GM21360 (cell line): ENCODE results near the gene RELCH.

Source experiments
- ATAC-seq: cut with Tn5 transposase; IDR thresholded peaks from one replicate; pipeline ENCODE4 v1.9.1; 2021; ENCODE audit warnings: mild to moderate bottlenecking, moderate library complexity; ENCODE audit not compliant: unreplicated experiment

The RELCH gene

DNA sequence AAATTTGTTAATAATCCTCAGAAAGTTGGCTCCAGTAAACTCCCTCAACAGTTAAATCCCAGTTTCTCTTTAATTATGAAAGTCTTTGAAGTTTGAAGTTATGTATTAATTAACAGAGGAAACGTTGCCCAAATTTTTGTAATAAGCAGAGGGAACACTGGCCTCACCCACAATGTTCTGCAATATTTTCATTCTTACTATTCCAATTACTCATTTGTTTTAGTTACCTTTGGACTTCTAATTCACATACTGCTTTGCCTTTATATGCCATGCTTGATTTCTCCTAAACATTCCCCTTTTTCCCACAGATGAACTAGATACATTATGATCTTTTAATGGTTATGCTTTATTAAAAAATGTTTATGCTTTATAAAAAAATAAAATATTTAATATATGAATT lies 61.3 kb downstream of the RELCH start:
- ATAC-seq, result no peak

DNA sequence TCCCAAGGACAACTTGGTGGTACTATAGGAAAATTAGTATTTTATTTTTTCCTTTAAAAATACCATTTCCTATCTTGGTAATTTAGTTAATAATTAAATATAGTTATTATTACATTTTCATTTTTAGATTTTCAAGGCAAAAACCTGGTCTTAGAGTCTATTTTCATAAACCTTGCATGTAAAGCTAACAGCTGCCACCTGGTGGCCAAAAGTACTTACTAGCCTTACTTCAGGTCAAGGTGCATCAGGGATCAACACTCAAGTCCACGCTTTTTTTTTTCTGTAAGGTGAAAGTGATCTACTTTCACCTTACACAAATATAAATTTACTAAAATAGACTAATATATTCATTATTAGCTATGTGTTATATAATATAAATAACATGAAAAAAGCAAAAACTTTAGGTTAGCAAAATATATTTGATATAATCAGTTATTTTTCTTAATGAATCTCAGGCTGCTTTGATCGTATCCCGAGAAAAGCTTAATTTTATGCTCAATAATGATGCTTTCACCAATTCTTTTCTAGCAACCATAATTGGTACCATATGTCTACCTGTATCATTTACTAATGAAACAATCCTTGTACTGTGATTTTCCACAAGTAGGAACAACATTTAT lies 62.5 kb downstream of the RELCH start:
- peak; percentile 68 for ATAC-seq

DNA sequence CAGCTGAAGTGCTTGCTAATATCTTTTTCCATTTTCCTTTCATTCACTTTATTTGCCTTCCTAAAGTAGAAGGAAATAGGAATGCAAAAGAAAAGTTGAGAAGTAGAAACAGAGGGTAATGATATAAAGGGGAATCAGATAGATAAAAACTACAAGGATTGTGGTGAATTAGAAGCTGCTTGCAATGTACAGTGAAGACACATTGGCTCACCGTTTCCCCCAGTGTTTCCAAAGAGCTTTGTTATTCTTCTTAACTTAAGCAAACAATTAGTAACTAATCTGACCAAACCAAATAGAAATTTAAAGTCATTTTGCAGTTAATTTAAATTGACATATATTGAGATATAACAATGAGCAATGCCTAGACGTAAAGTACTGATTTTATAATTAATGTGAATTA lies 63.4 kb downstream of the RELCH start:
- no peak for ATAC-seq

DNA sequence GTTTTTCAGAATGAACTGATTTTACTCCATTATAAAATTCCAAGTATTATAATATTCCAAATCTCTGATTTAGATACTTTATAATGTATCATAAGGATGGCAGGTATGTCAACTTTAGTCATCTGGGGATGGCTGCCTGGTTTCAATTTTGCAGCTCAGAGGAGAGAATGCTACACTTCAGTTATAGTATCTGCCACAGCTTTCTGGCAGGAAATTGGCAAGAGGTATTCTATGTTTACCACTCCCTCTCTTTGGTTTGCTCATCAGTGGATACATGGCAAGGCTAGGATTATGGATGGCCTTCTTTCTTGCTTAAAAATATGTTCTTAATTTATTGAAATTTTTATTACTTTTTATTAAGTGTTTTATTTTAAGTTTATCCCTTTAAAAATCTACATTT lies 71.0 kb downstream of the RELCH start:
- no peak for ATAC-seq

DNA sequence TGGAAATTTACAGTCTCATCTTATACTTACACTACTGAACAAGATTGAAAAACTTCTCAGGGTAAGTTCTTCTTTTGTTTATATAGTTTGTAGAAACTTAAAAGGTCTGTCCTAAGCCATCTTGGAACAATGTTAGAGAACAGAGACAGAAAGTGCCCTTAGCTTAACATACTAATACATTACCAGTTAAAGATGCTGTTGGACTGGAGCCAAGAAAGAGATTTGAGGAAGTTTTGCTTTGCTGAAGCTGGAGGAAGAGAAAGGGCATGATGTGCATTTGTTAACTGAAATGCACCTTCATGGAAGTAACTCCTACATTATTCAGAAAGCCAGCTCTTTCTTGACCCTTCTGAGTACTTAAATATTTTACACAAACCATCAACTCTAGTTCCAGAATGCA lies 71.6 kb downstream of the RELCH start:
- ATAC-seq, result no peak

DNA sequence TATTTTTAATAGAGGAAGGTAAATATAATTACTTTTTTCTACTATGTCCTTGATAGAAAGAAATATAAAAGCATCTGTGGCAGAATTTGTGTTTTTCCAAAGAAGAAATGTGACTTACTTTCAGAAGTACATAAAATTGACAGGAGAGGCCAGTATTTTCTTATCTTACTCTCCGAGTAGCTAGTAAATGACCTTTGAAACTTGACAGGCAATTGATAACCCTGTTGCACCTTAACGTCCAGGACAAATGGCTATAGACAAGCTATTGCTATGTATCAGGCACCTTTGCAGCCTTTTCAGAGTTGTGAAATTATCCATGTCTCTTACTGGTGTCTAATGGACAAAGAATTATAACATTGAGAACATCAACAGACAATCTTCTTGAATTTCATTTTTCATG lies 75.0 kb downstream of the RELCH start:
- ATAC-seq, result no peak

DNA sequence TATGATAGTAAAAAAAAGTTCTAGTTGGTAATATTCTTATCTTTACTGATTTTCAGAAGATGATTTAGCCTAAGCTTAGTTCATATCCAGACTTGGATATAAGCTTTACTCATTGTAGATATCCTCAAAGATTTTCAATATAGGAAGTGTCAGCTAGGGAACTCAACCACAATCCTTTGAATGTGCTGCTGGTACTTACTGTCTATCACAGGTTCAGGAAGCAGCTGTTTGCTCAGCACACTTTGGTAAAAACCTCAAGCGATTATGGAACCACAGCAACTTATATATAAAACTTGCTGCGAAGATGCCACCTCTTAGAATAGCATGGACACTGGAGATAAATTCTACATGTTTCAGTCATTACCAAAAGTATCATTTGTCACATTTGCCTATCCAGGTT lies 77.9 kb downstream of the RELCH start:
- ATAC-seq, result no peak

DNA sequence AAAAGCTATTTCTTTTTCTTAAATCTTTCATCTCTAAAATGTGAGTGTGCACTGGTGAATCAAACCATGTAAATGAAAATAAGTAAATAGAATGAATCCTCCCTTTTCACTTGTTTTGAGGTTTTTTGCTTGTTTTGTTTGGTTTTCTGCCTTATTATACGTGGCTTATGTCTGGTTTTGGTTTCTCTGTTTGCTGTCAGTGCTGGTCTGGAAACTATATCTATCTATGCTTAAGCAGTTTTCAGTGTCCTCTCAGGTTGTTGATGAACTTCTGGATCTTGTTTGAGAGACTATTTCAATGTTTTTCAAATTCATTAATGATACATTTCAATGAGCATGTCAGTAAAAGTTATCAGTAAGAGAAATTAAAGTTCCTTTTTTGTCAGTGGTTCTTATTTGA lies 90.0 kb downstream of the RELCH start:
- no peak for ATAC-seq

DNA sequence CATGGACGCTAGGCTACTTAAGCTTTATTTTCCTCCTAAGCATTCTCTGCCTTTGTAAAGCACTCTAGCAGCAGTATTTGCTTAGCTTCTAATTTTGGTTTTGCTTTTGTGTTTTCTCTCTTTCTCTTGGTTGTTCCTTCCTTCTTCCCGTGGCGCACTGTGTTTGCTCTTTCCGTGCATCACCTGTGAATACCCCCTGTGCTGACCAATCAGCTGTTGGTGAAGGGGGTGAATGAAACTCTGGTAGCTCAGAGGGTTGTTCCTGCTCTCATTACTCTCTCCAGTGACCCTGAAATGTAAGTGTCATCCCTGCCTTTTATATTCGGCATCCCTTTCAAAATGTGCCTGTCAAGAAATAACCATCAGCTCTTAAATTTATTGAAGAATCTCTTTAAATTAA lies 92.5 kb downstream of the RELCH start:
- no peak for ATAC-seq

DNA sequence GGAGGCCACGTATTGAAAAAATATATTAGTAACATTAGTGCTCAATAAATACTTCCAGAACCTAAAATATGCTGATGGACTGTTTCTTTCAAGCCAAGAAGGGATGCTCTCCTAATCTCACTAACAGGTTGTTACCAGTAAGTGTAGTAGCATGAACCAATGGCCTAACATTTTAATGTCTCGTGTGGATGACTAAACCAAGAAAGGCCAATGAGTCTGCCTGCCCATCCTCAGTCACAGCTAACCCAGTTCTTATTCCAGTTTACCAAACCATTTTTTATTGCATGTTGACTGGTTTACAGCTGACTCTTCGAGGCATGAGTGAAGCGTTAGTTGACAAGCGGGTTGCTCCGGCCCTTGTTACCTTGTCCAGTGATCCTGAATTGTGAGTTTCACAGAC lies 93.0 kb downstream of the RELCH start:
- ATAC-seq, result no peak

DNA sequence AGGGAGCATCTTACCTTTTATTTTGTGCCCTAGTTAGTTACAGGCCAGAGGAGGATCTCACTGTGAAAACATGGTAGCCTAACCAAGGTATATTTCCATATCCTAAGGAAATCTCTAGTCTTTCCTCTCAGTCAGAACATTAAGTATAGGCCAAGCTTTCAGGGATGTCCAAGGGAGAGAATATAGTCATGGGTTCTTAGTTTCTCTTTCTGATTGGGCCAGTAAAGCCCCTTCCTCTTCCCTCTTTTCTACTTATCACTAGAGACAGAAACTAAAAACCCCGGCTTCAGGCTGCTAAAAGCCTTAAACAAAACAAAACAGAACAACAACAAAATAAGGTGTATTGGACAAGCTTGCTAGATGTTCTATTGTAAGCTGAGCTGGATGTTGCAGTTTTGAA lies 93.7 kb downstream of the RELCH start:
- ATAC-seq, result no peak

DNA sequence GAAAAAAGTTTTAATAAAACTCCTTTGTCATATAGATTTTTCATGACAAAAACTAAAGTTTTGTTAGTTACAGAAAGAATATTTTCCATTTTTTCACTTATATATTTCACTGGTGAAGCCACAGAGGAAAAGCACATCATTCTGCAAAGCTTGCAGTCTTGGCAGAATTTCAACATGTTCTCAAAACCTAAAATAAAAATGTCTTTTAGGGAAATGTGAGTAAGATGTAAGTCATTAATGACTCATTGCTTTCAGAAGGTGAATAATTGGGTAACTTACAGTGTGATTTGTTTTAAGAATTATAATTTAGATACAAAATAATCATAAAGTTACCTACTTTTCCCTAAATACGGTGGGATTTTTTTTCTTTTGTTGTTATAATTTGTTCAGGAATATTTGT lies 94.6 kb downstream of the RELCH start:
- no peak for ATAC-seq

DNA sequence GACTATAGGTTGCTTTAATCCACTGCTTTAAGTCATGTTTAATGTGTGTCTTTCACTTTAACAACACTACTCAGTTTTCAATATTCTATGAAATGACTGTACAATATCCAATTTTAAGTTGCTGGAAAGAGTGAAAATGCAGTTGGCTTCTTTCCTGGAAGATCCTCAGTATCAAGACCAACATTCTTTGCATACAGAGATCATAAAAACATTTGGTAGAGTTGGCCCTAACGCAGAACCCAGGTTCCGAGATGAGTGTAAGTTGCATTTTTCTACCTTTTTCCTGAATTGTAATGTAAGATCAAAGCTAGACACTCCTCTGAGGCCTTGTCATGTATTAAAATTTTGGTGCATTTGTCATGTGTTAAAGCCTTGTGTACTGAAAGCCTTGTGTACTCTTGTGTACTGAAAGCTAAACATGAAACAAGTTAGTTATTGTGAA lies 95.2 kb downstream of the RELCH start:
- ATAC-seq, result no peak

DNA sequence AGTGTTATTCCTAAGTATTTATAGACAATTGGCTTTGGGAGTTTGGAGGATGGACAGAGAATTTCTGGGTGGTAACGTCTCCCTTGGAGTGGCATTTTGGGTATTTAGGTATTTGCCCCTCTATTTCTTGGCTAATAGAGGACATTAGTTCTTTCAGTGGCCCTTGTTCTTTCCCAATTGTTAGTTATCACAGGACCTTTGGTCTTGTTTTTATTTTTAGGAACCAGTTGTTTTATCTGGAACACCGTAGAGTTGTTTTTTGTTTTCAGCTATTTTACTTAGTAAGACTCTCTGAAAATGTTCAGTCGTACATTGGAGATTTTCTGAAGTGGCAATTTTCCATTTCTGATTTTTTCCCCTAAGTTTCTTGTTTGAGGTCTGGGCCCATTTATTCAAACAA lies 97.6 kb downstream of the RELCH start:
- no peak for ATAC-seq

DNA sequence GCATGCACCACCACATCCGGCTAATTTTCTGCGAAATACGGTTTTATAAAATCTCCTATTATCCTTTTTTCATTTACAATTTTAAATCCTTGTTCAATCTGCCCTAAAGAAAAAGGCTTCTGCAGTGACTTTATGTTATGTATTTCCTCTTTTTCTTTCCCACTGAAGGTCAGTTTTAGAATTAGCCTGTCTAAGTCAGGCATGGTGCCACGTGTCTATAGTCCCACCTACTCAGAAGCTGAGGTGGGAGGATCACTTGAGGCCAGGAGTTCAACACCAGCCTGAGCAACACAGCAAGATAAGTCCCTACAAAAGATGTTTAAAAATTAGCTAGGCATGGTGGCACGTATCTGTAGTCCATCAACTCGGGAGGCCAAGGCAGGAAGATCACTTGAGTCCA lies 98.2 kb downstream of the RELCH start:
- ATAC-seq, result no peak

DNA sequence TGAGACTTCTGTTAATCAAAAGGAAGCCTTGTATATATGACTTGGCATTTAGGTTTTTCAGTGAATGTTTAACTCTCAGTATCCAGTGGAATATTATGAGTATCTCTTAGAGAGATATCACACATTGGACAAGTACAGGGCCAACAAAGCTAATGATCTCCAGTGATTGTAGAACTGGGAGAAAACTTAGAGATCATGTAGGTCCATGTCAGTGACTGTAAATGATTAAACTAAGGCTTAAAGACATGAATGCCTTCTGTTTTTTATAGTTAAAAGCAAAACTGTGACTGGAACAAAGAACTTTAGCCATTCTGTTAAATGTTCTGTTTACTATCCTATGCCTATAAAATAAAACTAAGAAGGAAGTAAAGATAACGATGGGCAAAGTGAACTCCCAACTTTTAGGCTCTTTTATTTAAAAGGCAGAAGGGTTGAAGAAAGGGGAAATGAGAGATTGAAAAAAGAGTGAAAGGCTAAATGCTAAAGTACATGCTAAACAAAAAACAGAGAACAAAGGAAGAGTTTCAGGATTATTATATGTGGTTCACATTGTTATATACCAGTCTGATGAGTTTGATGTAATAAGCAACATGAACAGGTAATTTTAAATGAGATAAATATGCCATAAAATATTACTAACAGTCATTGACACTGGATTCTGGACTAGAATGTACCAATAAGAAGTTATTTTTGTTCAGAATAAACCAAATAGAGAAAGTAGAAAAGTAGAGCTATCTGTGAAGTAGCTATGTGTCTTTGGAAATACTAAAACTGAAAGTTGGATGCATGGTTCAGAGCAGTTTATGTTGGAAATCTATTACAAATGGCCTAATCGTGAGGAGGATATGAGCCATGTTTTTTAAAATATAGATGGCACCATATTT lies 101.0 kb downstream of the RELCH start:
- peak; percentile 43 for ATAC-seq

DNA sequence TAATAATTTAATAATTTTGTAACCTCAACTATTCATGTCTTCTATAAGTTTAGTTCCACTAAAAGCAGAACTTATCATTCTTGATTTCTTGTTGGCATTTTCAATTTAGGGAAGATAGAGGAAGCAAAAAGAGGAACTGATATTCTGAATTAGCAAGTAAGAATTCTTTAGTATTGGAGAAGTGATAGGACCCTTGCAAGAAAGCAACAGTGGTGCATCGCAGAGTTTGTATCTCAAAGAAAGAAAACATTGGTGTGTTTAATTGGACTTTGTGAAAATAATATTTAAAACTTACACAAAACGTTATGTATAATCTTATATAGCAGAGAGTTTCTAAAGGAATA lies 101.6 kb downstream of the RELCH start:
- ATAC-seq, result peak; percentile 72

DNA sequence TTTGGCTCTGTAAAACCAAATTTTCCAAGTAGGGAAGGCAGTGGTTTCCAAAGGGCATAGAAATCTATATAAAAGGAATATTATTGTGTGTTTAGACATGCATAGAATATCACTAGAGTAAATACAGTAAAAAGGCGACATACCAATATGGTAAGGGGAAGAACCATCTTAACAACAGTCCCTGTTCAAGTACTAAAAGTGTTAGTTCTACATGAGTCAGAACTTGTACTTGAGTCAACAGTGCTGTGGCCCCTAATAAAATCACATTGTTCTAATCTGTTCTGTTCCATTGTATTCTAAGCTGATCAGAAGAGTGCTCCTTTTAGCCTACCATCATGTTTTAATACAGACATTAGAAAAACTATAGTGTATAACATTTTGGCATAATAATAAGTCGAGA lies 102.0 kb downstream of the RELCH start:
- ATAC-seq, result peak; percentile 62

DNA sequence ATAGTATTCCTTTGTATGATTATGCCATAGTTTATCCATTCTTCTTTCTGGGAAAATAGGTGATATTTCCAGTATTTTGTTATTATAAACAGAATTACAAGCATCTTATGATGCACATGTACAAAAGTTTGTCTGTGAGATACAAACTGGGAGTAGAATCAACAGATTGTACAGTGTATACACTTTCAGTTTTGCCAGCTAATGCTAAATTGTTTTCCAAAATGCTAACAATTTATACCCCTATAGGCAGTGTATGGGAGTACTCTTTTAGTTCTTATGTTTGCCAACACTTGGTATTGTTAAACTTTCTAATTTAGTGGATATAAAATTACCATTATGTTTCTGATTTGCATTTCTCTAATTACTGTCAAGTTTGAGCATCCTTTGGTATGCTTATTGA lies 107.0 kb downstream of the RELCH start:
- no peak for ATAC-seq

DNA sequence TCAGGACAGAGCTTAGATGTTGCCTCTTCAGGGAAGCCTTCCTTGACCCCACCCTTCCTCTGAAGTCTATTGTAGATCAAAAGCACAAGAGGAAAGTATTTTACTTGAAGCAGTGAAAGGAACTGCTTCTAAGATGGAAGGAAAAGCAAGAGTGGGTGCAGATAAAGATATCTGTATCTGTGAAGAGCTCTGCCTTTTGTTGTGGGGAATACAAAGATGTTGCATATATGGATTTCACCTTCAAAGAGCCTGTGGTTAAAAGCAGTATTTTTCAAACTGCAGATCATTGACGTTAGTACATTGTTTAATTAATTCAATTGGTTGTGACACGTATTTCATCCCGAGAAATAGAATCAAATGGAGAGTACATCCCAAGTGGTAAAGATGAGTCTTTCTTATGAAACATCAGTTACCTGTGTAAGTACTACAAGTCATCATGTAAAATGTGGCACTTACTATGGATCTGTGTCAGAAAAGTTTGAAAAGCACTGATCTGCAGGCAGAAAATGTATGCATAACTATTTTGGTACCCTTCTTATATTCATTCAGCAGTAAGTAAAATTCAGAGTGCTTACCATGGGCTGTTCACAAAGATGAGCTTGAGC lies 113.4 kb downstream of the RELCH start:
- no peak for ATAC-seq

DNA sequence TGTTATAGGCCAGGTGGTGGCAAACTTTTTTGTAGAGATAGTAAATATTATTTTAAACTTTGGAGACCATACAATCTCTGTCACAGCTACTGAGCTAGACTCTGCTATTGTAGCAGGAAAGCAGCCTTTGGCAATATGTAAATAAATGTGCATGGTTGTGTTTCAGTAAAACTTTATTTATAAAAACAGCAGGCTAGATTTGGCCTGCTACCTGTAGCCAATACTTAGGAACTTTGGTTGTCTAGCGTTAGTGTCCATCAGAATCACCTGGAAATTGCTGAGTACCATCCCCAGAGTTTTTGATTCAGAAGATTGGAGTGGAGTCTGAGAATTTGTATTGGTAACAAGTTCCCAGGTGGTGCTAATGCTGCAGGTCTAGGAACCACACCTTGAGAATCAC lies 114.3 kb downstream of the RELCH start:
- ATAC-seq, result no peak

DNA sequence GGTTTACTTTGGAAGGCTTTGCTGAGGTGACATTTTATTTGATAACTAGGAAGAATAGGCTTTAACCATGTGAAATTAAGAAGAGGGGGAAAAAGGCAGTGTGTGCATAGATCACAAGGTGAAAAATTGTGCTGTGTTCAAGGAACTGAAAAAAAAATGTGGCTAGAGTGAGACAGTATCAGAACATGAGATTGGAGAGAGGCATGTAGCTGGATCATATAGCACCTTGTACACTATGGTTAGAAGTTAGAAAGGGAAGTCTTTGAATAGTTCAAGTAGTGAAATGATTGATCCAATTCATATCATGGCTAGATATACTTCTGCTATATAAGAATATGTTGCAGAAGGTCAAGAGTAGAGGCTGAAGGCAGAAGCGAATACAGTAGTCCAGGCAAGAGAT lies 125.8 kb downstream of the RELCH start:
- ATAC-seq, result no peak
